DMS53 (cell line): ENCODE results near the gene ZIC2.
"Not testable (repeated sequence)": the region's sequence is repeated elsewhere in the genome, so short reads cannot be mapped to it uniquely, and the experiment has no call there.

Experiments used
- DNase-seq: peaks from one replicate; lab custom pipeline; 2025; lab: John Stamatoyannopoulos, UW

ZIC2 gene

DNA sequence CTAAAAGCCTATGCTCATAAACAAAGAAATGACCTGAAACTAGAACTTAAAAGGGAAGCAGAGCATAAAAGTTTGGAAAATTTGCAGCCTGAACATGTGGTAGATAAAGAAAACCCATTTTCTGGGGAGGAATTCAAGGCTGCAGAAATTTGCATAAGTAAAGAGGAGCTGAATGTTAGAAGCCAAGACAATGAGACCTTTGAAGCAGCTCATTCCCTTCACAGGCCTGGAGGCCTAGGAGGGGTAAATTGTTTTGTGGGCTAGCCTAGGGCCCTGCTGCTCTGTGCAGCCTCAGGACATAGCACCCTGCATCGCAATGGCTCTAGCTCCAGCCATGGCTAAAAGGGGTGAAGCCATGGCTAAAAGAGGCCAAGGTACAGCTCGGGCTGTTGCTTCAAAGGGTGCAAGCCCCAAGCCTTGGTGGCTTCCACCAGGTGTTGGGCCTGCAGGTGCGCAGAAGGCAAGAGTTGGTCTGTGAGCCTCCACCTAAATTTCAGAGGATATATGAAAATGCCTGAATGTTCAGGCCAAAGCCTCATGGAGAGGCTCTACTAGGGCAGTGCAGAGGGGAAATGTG, 38.3 kb downstream of the ZIC2 start:
- no peak for DNase-seq

DNA sequence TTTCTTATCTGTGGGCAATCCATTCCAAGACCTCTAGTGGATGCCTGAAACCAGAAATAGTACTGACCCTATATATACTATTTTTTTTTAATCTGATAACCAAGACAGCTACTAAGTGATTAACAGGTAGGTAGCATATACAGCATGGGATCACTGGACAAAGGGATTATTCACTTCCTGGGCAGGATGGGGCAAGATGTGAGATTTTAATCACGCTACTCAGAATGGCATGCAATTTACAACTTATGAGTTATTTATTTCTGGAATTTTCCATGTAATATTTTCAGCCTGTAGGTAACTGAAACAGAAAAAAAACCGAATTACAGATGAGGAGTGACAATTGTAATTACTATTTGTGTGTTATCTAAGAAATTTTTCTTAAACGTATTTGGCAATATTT, 41.2 kb downstream of the ZIC2 start:
- no peak for DNase-seq

DNA sequence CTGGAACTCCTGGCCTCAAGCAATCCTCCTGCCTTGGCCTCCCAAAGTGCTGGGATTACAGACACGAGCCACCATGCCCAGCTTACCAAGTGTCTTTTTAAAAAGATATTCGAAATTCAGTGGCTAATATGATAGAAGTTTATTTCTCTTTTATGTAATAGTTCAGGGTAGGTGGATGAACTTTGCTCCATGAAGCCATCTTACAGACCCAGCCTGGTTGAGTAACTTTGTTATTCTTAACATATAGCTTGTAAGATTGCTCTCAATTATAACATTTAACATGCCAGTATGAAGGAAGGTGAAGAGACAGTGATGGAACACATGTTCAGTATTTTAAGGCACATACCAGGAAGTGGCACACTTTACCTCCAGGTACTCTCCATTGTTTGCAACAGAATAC, 42.4 kb downstream of the ZIC2 start:
- peak; percentile 2 for DNase-seq

DNA sequence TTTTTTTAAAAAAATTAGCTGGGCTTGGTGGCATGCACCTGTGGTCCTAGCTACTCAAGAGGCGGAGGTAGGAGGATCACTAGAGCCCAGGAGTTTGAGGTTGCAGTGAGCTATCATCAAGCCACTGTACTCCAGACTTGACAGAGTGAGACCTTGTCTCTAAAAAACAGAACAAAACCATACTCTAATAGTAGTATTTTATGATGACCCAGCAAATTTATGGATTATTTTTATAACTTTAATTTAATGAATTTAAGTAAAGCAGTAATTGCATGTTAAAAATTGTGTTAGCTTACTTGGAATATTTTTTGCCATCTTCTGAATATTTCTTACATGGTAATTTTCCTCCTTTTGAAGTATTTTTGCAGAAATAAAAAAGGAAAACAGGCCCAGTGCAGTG, 48.3 kb downstream of the ZIC2 start:
- DNase-seq: no peak

GRCh38 chr13:100032642-100033041, 51.1 kb downstream of the ZIC2 start:
- DNase-seq: not testable (repeated sequence)

GRCh38 chr13:100035936-100036335, 54.4 kb downstream of the ZIC2 start:
- DNase-seq: peak; percentile 1
